Medulla oblongata (tissue), 1 donor: ENCODE results near the gene CD34.

Source experiments
- DNase-seq: peaks from one replicate; pipeline ENCODE4 v3.0.0-alpha.2; 2015; ENCODE audit errors: extremely low spot score

Gene CD34

DNA sequence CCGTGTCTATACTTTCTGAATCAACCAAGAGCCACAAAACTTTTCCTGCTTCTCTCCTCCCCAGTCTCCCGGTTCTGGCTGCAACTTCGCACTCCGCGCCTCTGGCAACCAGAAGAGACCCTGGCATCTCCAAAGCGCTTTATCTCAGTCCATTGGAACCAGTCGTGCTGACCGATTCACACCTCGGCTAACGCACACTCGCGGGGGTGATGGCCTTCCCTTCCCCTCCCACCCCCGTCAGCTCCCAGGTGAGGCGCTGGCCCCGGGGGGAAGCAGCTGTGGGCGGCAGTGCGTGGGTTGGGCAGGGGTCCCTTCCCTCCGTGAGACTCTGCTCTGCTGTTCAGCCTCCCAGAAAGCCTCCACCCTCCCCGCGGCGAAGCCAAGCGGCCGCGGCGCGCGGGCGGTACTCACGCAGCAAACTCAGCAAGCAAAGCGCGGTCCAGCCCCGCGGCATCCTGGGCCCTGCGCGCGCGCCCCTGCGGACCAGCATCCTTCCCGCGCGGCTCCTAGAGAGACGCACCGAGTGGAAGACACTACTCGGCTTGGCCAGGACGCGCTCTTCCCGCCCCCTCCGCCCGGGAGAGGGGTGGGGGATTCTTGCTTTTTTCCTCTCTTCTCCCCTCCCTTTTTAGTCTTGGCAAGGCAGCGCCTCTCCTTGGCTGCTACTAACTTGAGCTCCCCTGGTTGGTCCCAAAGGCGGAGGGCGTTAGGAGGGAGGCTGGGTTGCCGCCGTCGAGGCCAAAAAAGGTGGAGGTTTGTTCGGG lies at the start of gene CD34:
Gene CD34, minus strand, starts transcription at position 535 of the 764 bp plus-strand sequence. Its CDS starts 45 bp downstream, at position 490.
- DNase-seq = no peak

DNA sequence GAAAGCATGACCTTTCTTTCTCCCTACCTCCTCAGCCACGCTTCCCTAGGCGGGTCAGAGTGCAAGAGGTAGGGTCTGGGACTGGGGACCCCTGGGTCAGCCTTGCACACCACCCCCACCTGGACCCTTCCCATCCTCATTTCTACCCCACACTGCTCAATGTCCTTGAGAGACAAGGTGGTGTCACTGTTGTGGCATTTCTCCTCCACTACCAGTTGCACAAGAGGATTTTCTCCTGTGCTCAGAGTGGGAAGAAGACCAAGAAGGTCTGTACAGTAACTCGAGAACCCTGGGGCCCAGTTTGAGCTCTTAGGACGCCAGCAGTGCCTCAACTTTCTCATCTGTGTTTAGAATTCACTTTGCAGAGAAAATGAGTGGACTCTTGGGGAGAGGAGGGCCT lies 49.4 kb upstream of the CD34 start:
- no peak for DNase-seq

GRCh38 chr1:207959910-207960309 lies 49.0 kb upstream of the CD34 start:
- DNase-seq = no peak

GRCh38 chr1:207959141-207959825 lies 48.4 kb upstream of the CD34 start:
- DNase-seq = peak; percentile 49

DNA sequence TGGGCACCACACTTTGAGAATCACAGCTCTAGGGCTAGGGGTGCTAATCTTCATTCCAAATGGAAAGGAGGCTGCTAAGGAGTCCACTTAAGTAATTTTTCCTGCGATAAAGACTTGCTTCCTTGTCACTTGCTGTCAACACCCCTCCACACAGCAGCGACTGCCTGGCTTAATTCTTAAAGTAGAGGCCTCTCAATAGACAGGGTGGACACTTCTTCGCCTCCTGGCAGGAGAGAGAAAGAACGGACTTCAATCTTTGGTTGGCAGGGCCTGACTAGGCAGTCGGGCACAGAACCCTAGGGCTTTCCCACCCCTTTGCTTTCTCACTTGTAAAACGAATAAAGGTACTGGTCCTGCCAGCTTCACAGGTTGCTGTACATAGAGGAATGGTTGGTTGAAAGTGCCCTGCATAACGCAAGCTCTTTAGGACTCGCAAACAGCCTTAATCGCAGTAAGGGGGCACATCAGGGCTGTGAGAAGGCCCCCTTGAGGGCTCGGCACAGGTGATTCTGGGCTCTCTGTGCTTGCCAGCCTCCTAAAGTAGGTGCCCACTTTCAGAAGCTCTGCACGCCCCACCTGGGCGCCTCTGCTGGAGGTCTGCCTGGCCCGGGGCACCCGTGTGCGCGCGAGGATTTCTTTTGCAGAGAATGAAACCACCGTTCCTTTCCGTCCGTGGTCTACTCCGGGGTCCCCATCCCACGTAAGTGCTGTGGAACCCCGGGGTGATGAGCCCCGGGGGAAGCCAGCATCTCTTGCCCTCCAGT lies 47.6 kb upstream of the CD34 start:
- no peak for DNase-seq

- DNase-seq = no peak
Measured at GRCh38 chr1:207956986-207957385, 46.1 kb upstream of the CD34 start.

- no peak for DNase-seq
Measured at GRCh38 chr1:207954104-207954503, 43.2 kb upstream of the CD34 start.

- DNase-seq = no peak
Measured at GRCh38 chr1:207952617-207953542, 42.0 kb upstream of the CD34 start.

GRCh38 chr1:207951652-207952051 lies 40.7 kb upstream of the CD34 start:
- no peak for DNase-seq

DNA sequence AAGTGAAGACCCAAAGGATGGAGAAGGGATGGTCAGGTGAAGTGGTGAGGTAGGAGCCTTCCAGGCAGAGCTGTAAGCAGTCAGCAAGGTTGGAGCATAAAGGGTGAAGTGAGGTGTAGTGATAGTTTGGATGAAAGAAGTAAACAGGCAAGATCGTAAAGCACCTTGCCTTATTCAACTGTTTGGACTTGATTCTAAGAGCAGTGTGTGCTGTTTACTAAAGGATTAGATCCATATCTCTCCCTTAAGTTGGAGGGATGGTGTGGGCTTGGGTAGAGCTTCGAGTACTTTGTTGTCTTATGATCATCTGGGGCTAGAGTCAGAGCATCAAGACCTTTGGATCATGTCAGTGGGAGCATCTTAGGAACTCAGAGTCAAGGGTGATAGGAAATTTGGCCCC lies 39.8 kb upstream of the CD34 start:
- no peak for DNase-seq

DNA sequence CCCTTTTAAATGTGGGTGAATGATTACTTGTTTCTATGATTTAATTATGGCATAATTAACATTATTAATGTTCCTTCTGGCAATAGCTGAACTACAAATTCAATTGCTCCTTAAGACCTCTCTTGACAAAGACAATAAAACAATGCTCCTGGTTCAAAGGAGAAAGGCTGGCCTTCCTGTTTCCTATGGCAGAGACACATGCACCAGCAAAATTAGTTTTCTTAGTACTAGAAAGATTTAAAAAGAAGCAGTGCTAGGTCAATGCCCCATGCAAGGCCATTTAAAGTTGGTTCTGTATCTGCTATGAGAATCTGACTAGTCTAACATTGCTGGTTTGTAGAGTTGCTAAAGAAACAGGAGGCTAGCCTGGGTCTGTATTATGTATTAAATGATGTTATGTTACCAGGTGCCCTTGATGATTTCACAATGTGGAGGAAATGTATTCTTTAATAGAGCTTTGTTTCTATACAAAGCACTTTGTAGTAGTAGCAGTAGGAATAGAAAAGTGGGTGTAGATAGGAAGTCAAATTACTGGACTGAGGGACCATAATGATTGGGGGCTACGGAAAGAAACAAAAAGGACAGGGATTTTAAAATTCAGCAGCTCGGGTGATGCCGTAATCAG lies 38.8 kb upstream of the CD34 start:
- DNase-seq = no peak

DNA sequence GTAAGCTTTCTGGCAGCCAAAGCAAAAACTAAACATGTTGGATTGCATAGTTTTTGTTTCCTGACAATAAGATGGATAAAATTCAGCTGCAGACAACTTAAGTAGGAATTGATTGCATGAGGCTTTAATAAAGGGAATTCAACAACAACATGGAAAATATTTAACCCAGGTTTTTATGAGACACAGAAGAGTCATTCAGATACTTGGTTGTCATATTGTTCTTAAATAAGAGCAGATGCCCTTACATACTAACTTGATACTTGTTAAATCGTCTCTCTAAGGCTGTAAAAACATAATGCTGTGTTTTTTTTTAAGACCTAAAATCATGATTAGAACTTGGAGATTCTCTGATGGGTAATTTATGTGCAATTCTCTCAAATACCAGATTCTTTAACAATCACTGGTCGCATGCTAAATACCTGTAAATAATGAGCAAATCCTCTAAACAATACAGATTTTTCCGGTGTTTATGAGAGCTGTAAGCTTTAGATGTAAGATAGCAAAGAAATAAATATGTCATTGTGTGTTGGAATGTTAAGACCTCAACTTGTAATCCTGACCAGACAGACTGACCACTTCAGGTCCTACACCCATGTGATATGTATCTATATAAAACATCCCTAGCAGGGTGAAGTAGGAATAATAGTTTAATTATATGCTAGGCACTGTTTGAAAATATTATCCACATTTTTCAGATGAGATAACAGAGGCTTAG lies 37.8 kb upstream of the CD34 start:
- DNase-seq = no peak

GRCh38 chr1:207946756-207947155 lies 35.8 kb upstream of the CD34 start:
- DNase-seq = no peak

DNA sequence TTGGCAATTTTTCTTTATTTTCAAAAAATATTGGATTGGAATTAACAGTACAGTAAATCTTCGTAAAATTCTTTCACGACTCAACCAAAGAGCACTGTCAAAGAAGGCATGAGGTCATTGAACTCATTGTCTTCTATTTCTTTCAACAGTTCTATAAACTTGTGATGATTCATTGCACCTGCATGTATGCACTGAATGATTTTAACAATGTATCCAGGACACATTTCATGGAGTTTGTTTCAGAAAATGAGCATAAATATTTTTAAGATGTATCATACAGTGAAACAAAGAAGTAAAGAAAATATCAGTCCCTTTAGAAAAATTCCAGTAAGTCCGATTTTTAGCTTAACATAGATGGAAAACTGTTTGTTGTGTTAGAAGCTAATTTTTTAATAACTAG lies 33.6 kb upstream of the CD34 start:
- no peak for DNase-seq

DNA sequence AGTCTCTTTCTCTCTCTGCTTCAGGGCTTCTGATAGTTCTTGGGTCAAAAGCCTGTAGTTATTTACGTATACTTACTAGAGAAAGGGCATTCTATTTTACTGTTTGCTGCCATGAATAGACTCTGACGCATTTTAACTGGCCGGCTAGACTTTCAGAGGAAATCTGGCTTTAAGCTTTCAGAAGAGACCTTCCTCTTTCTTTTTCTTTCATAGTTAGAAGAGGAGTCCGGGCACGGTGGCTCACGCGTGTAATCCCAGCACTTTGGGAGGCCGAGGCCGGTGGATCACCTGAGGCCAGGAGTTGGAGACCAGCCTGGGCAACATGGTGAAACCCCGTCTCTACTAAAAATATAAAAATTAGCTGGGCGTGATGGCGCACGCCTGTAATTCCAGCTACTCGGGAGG lies 31.4 kb upstream of the CD34 start:
- peak; percentile 72 for DNase-seq

DNA sequence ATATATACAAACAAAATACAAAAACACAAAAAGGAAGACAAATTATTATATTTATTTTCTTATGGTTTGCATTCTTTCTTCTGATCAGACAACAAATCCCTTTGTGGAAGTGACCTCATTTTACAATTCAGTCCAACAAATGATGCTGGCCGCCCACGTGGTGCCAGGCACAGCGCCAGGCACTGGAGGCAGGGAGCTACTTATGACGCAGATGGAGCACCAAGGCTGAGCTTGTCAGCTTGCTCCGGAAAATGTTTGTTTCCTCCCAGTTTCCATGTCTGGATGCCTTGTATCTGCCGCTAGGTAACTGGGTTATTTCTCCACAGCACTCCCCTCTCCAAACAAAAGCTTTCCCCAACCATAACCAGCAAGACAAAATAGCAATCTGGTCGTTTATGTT lies 30.7 kb upstream of the CD34 start:
- DNase-seq = peak; percentile 78

- DNase-seq = no peak
Measured at GRCh38 chr1:207938016-207938415, 27.1 kb upstream of the CD34 start.

GRCh38 chr1:207937204-207937603 lies 26.3 kb upstream of the CD34 start:
- no peak for DNase-seq

DNA sequence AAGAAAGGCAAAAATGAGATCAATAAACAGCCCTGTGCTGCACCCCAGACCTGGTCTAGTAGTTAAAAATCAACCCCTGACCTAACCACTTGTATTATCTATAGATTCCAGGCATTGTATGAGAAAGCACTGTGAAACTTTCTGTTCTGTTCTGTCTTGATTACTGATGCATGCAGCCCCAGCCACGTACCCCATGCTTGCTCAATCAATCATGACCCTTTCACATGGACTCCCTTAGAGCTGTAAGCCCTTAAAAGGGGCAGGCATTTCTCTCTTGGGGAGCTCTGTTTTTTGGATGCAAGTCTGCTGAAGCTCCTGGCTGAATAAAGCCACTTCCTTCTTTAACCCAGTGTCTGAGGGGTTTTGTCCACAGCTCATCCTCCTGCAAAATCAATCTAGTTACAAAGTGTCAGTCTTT lies 24.2 kb upstream of the CD34 start:
- no peak for DNase-seq

- no peak for DNase-seq
Measured at GRCh38 chr1:207933205-207933800, 22.4 kb upstream of the CD34 start.
